GM12878 (cell line): ENCODE results near the gene HMCN2.

Source experiments
- EP300 ChIP-seq, 2 experiments: fragments of 150-350 bp in 1 of 2; IDR thresholded peaks; 2 replicates each; pipeline ENCODE4 v1.6.1; 2011 to 2012; ENCODE audit warnings: low read depth in 2 of 2, low read length in 2 of 2, borderline replicate concordance in 1 of 2, improper control_type of control experiment in 1 of 2, inconsistent platforms in 1 of 2; ENCODE audit not compliant: control insufficient read depth in 1 of 2
- EZH2 ChIP-seq: IDR thresholded peaks from 2 replicates; pipeline ENCODE4 v1.6.1; 2012; ENCODE audit warnings: low read depth, mild to moderate bottlenecking, control low read depth, inconsistent platforms, low read length, borderline replicate concordance; ENCODE audit not compliant: control insufficient read depth
- NBN ChIP-seq: fragments of 450-650 bp; IDR thresholded peaks from 2 replicates; pipeline ENCODE4 v1.6.1; 2016
- POLR2A ChIP-seq: IDR thresholded peaks from 2 replicates; pipeline ENCODE4 v1.6.1; 2011; ENCODE audit warnings: low read depth, mild to moderate bottlenecking, low read length
- POLR2AphosphoS5 ChIP-seq: IDR thresholded peaks from 2 replicates; pipeline ENCODE4 v1.6.1; 2011; ENCODE audit warnings: mild to moderate bottlenecking, low read length, inconsistent platforms
- RFX5 ChIP-seq: IDR thresholded peaks from 2 replicates; pipeline ENCODE4 v1.6.1; 2011; ENCODE audit warnings: low read depth, low read length, improper control_type of control experiment
- YY1 ChIP-seq: IDR thresholded peaks from 2 replicates; pipeline ENCODE4 v1.6.1; 2011; ENCODE audit warnings: low read depth, mild to moderate bottlenecking, low read length
- TF ChIP-seq, protein P1 (sequence below), 3 experiments: IDR thresholded peaks in 2 of 3; conservative IDR thresholded peaks in 1 of 3; 2 replicates each; pipeline ENCODE4 v1.5.1; 2011; ENCODE audit warnings: low read depth in 3 of 3, low read length in 3 of 3, mild to moderate bottlenecking in 3 of 3, control low read depth in 2 of 3, moderate library complexity in 2 of 3, inconsistent platforms in 1 of 3, mixed read lengths in 1 of 3; ENCODE audit not compliant: control insufficient read depth in 2 of 3, insufficient read depth in 1 of 3; ENCODE audit errors: extremely low read depth in 1 of 3

DNA sequence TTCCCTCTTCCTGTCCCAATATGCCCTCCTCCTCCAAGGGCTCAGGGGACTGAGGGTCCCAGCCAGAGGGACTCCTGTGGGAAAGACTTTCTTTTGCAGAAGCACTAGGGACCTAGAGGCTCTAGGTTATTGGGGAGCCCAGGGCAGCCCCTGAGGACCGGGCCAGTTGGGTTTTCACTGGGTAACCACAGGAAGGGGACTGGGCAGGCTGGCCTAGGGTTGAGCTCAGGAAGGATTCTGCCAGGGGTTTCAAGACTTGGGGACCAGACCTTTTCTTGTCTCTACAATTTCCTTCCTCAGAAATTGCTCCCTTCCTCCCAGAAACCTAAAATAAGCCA lies 24.4 kb upstream of the HMCN2 start:
- TF ChIP-seq, protein P1, sequence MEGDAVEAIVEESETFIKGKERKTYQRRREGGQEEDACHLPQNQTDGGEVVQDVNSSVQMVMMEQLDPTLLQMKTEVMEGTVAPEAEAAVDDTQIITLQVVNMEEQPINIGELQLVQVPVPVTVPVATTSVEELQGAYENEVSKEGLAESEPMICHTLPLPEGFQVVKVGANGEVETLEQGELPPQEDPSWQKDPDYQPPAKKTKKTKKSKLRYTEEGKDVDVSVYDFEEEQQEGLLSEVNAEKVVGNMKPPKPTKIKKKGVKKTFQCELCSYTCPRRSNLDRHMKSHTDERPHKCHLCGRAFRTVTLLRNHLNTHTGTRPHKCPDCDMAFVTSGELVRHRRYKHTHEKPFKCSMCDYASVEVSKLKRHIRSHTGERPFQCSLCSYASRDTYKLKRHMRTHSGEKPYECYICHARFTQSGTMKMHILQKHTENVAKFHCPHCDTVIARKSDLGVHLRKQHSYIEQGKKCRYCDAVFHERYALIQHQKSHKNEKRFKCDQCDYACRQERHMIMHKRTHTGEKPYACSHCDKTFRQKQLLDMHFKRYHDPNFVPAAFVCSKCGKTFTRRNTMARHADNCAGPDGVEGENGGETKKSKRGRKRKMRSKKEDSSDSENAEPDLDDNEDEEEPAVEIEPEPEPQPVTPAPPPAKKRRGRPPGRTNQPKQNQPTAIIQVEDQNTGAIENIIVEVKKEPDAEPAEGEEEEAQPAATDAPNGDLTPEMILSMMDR (IDR thresholded peaks at IDR 0.05 in 2 of 3, conservative IDR thresholded peaks at IDR 0.05 in 1 of 3; ENCODE audit: control insufficient read depth in 2 of 3, extremely low read depth in 1 of 3, insufficient read depth in 1 of 3, low read depth in 3 of 3, low read length in 3 of 3): no peak
- no peak for TF ChIP-seq EP300 (IDR thresholded peaks at IDR 0.05; ENCODE audit: borderline replicate concordance in 1 of 2, control insufficient read depth in 1 of 2, low read depth in 2 of 2, low read length in 2 of 2)
- no peak for TF ChIP-seq RFX5
- no peak for TF ChIP-seq EZH2
- no peak for TF ChIP-seq POLR2AphosphoS5
- TF ChIP-seq YY1: no peak
- TF ChIP-seq POLR2A: no peak
- TF ChIP-seq NBN: no peak
